Right lobe of liver (tissue), 6 donors: ENCODE results near the gene MALL. TPM values are rescaled to one million over a fixed set of nuclear protein-coding genes. Genes with fewer than 3 reads are reported as not detected.
"Not testable (repeated sequence)": the region's sequence is repeated elsewhere in the genome, so short reads cannot be mapped to it uniquely, and the experiment has no call there.

ENCODE experiments used
- ATAC-seq, 4 donors: fragments of 200-7000 bp; cut with Tn5 transposase; one replicate each; pipeline ENCODE4 v1.9.1; 2020; ENCODE audit warnings: mild to moderate bottlenecking in 4 of 4, moderate library complexity in 4 of 4
- DNase-seq, 3 donors: peaks; one replicate each; pipeline ENCODE4 v3.0.0-alpha.2; 2020
- H3K27ac ChIP-seq, 3 donors: fragments of 200-600 bp; one replicate each; pipeline ENCODE4 v1.8.0; 2022
- H3K27me3 ChIP-seq, 2 donors: fragments of 200-600 bp; one replicate each; pipeline ENCODE4 v1.8.0; 2022
- H3K36me3 ChIP-seq, 4 donors: fragments of 200-600 bp; sonication (generic) in 1 of 4; one replicate each; pipeline versions ENCODE4 v1.5.1 to v1.8.0; 2017 to 2022; ENCODE audit warnings: control low read depth in 1 of 4
- H3K4me1 ChIP-seq, 4 donors: fragments of 200-600 bp; sonication (generic) in 1 of 4; one replicate each; pipeline versions ENCODE4 v1.5.1 to v1.8.0; 2017 to 2022; ENCODE audit warnings: control low read depth in 1 of 4
- H3K4me3 ChIP-seq, 3 donors: fragments of 200-600 bp; one replicate each; pipeline ENCODE4 v1.8.0; 2022
- H3K9me3 ChIP-seq, 4 donors: fragments of 200-600 bp; sonication (generic) in 1 of 4; one replicate each; pipeline versions ENCODE4 v1.5.1 to v1.8.0; 2017 to 2022; ENCODE audit warnings: control low read depth in 1 of 4
- POLR2A ChIP-seq: fragments of 450-650 bp; IDR thresholded peaks from one replicate; pipeline ENCODE4 v1.6.1; 2017; ENCODE audit warnings: antibody characterized with exemption, mild to moderate bottlenecking
- whole genome bisulfite sequencing: methylation state at CpG from one replicate; pipeline ENCODE4 v1.1.6; 2018; ENCODE audit warnings: low coverage, low lambda C conversion rate; ENCODE audit not compliant: insufficient coverage; ENCODE audit errors: missing lambda C conversion rate; 5-methylcytosine and 5-hydroxymethylcytosine counted together
- intact Hi-C, 2 donors: fragments of 100-400 bp; cut with DNase I; formaldehyde crosslinking; loops; one replicate each; pipeline versions ENCODE4 v1.11.2 to v1.14.1; 2022
- total RNA-seq, 6 experiments: library from RNA; depleted of rRNA in 2 of 6; stranded (reverse); fragments of >200 nt in 2 of 6; fragmentation: NEBNext Ultra II Directional in 3 of 6; extraction: Animal tissue kit (Norgen Biotek cat#: 25700) in 3 of 6; gene quantifications; one replicate each; pipeline versions ENCODE4 v1.1.0 to v1.2.4, GENCODE V29; 2016 to 2023
- TF ChIP-seq, protein P1 (sequence below), 4 donors: fragments of 200-600 bp in 3 of 4; fragments of 450-650 bp in 1 of 4; IDR thresholded peaks; one replicate each; pipeline versions ENCODE4 v1.5.1 to v1.8.0; 2016 to 2022; ENCODE audit warnings: antibody characterized with exemption in 4 of 4, mild to moderate bottlenecking in 2 of 4
- donor health status: DM: no; HTN: yes; CAD: no.
- donor health status: DM: no; HTN: no; CAD: no.
- donor health status: DM: no; HTN: no; CAD: no.
- donor health status: DM: no; HTN: yes; CAD: no.
- donor health status: DM: no; HTN: yes; CAD: no.

The MALL gene
- total RNA-seq, 6 experiments from 2014 or later: 1.1 to 3.1 (median 2.2) TPM

DNA sequence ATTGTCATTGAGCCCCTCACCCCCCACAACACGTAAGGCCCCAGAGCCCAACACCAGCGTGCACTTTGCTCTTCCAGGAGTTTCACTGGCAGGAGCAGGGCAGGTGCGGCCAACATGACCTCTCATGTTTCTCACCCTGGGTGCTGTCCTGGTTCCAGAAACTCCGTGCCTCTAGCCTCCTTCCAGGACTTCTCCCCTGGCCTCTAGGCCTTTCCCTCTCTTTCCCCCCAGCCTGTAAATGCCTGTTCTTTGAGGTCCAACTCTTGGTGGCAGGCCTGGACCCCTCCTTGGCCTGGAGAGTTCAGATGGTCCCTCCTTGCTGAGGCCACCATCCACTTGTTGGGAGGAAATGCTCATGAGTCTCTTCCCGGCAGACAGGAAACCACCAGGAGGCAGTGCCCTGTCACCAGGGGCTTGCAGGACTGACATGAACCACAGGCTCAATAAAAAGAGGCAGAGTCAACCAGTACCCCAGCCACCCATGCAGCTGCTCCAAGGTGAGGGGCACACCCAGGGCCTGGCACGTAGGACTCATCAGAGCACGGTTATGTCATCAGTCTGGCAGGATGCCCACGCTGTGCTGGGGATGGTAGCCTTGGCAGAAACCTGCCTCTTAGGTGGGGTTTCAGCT lies 1.5 kb downstream of the MALL start:
- Histone ChIP-seq H3K4me3 (no peak overlapping the region), H3K27me3 (no peaks in the 10 kb centered on the region), H3K4me1 (no peaks in the 10 kb centered on the region), H3K27ac (no peak overlapping the region), H3K9me3 (no peaks in the 10 kb centered on the region), H3K36me3 (no peaks in the 10 kb centered on the region)
- intact Hi-C loops: no loop called here
- DNase-seq (no peak), ATAC-seq (peak in 2 of 4 donors; percentile 14 to 22)
- 56% methylated on average over 5 of the region's 8 CpGs for WGBS
- TF ChIP-seq, protein P1, sequence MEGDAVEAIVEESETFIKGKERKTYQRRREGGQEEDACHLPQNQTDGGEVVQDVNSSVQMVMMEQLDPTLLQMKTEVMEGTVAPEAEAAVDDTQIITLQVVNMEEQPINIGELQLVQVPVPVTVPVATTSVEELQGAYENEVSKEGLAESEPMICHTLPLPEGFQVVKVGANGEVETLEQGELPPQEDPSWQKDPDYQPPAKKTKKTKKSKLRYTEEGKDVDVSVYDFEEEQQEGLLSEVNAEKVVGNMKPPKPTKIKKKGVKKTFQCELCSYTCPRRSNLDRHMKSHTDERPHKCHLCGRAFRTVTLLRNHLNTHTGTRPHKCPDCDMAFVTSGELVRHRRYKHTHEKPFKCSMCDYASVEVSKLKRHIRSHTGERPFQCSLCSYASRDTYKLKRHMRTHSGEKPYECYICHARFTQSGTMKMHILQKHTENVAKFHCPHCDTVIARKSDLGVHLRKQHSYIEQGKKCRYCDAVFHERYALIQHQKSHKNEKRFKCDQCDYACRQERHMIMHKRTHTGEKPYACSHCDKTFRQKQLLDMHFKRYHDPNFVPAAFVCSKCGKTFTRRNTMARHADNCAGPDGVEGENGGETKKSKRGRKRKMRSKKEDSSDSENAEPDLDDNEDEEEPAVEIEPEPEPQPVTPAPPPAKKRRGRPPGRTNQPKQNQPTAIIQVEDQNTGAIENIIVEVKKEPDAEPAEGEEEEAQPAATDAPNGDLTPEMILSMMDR (IDR thresholded peaks at IDR 0.05): no peak
- no peak for TF ChIP-seq POLR2A

DNA sequence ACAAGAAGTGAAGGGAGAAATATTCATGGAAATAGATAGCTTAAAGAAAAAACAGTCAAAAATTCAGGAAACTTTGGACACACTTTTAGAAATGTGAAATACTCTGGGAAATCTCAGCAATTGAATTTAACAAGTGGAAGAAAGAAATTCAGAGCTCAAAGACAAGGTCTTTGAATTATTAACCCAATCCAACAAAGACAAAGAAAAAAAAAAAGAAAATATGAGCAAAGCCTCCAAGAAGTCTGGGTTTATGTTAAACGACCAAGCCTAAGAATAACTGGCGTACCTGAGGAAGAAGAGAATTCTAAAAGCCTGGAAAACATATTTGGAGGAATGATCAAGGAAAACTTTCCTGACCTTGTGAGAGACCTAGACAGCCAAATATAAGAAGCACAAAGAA lies 7.3 kb downstream of the MALL start:
- H3K4me3 ChIP-seq, H3K27me3 ChIP-seq, H3K36me3 ChIP-seq, intact Hi-C loops, H3K9me3 ChIP-seq, ATAC-seq, H3K27ac ChIP-seq, DNase-seq, H3K4me1 ChIP-seq: not testable (repeated sequence)
- WGBS: 93% methylated on average over 2 of the region's 2 CpGs

DNA sequence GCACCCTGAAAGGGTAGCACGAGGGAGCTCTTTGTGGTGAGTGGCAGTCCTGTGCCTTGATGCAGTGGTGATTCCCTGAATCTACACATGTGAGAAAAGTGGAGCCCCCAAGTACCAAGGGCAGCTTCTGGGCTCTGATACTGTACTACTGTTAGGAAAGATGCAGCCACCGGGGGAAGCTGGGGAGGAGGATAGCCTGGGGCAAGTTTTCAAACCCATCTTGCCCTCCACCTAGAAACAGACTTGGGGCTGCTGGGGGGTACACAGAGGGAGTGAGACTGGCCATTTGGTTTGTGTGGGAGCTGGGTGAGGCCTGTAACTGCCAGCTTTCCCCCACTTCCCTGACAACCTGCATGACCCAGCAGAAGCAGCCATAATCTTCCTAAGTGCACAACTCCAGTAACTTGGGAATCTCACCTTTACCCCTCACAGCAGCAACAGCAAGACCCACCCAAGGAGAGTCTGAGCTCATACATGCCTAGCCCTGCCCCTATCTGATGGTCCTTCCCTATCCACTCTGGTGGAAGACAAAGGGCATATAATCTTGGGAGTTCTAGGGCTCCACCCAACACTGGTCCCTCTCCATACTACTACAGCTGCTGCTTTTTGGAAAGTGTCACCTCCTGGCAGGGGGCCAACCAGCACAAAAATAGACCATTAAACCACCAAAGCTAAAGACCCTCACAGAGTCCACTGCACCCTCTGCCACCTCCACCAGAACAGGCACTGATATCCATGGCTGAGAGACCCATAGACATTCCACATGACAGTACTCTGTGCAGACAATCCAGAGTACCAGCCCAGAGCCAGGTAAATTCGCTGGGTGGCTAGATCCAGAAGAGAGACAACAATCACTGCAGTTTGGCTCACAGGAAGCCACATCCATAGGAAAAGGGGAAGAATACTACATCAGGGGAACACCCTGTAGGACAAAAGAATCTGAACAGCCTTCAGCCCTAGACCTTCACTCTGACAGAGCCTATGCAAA lies 8.2 kb downstream of the MALL start:
- DNase-seq (no peak), ATAC-seq (no peak)
- no peaks in the 10 kb centered on the region for H3K36me3 ChIP-seq
- H3K27me3 ChIP-seq: no peaks in the 10 kb centered on the region
- TF ChIP-seq, protein P1 (IDR thresholded peaks at IDR 0.05): no peak
- no peak for TF ChIP-seq POLR2A
- intact Hi-C loops: no loop called here
- no peak overlapping the region for H3K4me3 ChIP-seq
- WGBS: no CpG with 5 or more reads among the region's 3 CpGs
- no peak overlapping the region for H3K27ac ChIP-seq
- no peaks in the 10 kb centered on the region for H3K9me3 ChIP-seq
- no peaks in the 10 kb centered on the region for H3K4me1 ChIP-seq

DNA sequence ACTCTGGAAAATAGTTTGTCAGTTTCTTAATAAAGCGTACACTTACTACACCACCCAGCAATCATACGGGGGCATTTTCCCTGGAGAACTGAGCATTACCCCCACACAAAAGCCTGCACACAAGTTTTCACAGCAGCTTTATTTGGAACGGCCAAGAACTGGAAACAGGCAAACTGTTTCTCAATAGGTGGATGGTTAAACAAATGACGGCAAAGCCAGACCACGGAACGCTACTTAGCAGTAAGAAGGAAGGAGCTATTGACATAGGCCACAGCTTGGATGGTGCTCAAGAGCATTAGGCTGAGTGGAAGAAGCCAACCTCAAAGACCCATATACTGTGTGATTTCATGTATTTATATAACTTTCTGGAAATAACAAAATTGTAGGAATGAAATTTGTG lies 9.0 kb downstream of the MALL start:
- 45% methylated on average over 6 of the region's 6 CpGs for WGBS
- DNase-seq (no peak), ATAC-seq (no peak)
- Histone ChIP-seq H3K27me3 (no peaks in the 10 kb centered on the region), H3K9me3 (no peaks in the 10 kb centered on the region), H3K4me1 (no peaks in the 10 kb centered on the region), H3K36me3 (no peaks in the 10 kb centered on the region), H3K27ac (no peak overlapping the region), H3K4me3 (no peak overlapping the region)
- TF ChIP-seq POLR2A: no peak
- TF ChIP-seq, protein P1 (IDR thresholded peaks at IDR 0.05): no peak
- intact Hi-C loops: no loop called here
